HG03565 (cell line): ENCODE measurements around the gene GDF2.

Experiments used
- ATAC-seq: cut with Tn5 transposase; IDR thresholded peaks from one replicate; pipeline ENCODE4 v1.9.1; 2021; ENCODE audit warnings: mild to moderate bottlenecking, moderate library complexity; ENCODE audit not compliant: unreplicated experiment

GDF2 gene

GRCh38 chr10:47322300-47323061 lies at the start of gene GDF2:
TSS of gene GDF2 (plus strand) at chr10:47322454. CDS start at chr10:47322669, 215 bp downstream.
- ATAC-seq: no peak

GRCh38 chr10:47276071-47276470 lies 46.2 kb upstream of the GDF2 start:
- no peak for ATAC-seq

GRCh38 chr10:47276576-47277351 lies 45.5 kb upstream of the GDF2 start:
- ATAC-seq: no peak

GRCh38 chr10:47277352-47278151 lies 44.7 kb upstream of the GDF2 start:
- ATAC-seq: no peak

- no peak for ATAC-seq
These were observed 44.1 kb upstream of the GDF2 start for GRCh38 chr10:47278152-47278473.

GRCh38 chr10:47278720-47279119 lies 43.5 kb upstream of the GDF2 start:
- no peak for ATAC-seq

- no peak for ATAC-seq
These were observed 43.0 kb upstream of the GDF2 start for GRCh38 chr10:47279276-47279675.

GRCh38 chr10:47282005-47282656 lies 40.1 kb upstream of the GDF2 start:
- ATAC-seq: no peak

GRCh38 chr10:47282657-47283018 lies 39.6 kb upstream of the GDF2 start:
- no peak for ATAC-seq

- no peak for ATAC-seq
These were observed 39.1 kb upstream of the GDF2 start for GRCh38 chr10:47283101-47283630.

- no peak for ATAC-seq
These were observed 38.4 kb upstream of the GDF2 start for GRCh38 chr10:47283848-47284247.

GRCh38 chr10:47285381-47286115 lies 36.7 kb upstream of the GDF2 start:
- no peak for ATAC-seq

- no peak for ATAC-seq
These were observed 36.1 kb upstream of the GDF2 start for GRCh38 chr10:47286116-47286505.

- no peak for ATAC-seq
These were observed 35.5 kb upstream of the GDF2 start for GRCh38 chr10:47286591-47287315.

GRCh38 chr10:47287365-47287802 lies 34.9 kb upstream of the GDF2 start:
- ATAC-seq: no peak

GRCh38 chr10:47287805-47288204 lies 34.4 kb upstream of the GDF2 start:
- no peak for ATAC-seq

- no peak for ATAC-seq
These were observed 34.0 kb upstream of the GDF2 start for GRCh38 chr10:47288236-47288635.

- ATAC-seq: no peak
These were observed 33.2 kb upstream of the GDF2 start for GRCh38 chr10:47288916-47289495.

GRCh38 chr10:47289921-47290320 lies 32.3 kb upstream of the GDF2 start:
- ATAC-seq: no peak
